Fibroblast of the aortic adventitia (primary cell): ENCODE measurements around the gene SEC31B. TPM values are rescaled to one million over a fixed set of nuclear protein-coding genes. Genes with fewer than 3 reads are reported as not detected.

Experiments
- DNase-seq: peaks from one replicate; pipeline ENCODE4 v3.0.0-alpha.2; 2010; ENCODE audit warnings: low read depth
- H3K4me3 ChIP-seq: 2 replicates; pipeline ENCODE4 v1.5.1; 2011; ENCODE audit warnings: low read depth, mild to moderate bottlenecking, control low read depth, low read length, moderate library complexity
- total RNA-seq: library from RNA; depleted of rRNA; stranded (reverse); fragments of >200 nt; gene quantifications from 2 replicates; pipeline ENCODE4 v1.2.3, GENCODE V29; 2012; ENCODE audit warnings: low replicate concordance
- TF ChIP-seq, protein P1 (sequence below): IDR thresholded peaks from 2 replicates; pipeline ENCODE4 v1.5.1; 2011; ENCODE audit warnings: mild to moderate bottlenecking, low read length, control low read depth, inconsistent platforms; ENCODE audit not compliant: insufficient read depth

Gene SEC31B
- total RNA-seq, 1 donor, result 3.3 TPM

DNA sequence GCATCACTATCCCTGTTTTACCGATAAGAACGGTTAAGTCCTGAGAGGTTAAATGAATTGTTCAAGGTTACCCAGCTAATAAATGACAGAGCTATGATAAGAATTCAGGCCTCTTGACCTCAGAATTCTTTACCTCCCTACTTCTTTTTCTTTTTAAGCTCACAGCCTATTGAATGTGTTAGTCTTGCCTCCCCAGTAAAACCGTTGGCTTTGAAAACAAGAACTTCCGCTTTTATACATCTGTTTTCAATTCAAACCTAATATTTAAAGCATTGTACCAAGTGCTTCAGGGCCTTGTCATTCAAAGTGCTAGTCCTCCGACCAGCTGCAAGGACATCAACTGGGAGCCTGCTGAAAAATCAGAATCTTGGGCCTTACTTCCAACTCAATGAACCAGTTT lies 15.6 kb downstream of the SEC31B start:
- TF ChIP-seq, protein P1, sequence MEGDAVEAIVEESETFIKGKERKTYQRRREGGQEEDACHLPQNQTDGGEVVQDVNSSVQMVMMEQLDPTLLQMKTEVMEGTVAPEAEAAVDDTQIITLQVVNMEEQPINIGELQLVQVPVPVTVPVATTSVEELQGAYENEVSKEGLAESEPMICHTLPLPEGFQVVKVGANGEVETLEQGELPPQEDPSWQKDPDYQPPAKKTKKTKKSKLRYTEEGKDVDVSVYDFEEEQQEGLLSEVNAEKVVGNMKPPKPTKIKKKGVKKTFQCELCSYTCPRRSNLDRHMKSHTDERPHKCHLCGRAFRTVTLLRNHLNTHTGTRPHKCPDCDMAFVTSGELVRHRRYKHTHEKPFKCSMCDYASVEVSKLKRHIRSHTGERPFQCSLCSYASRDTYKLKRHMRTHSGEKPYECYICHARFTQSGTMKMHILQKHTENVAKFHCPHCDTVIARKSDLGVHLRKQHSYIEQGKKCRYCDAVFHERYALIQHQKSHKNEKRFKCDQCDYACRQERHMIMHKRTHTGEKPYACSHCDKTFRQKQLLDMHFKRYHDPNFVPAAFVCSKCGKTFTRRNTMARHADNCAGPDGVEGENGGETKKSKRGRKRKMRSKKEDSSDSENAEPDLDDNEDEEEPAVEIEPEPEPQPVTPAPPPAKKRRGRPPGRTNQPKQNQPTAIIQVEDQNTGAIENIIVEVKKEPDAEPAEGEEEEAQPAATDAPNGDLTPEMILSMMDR, result no peak
- peak; percentile 56 for DNase-seq
- no peak overlapping the region for H3K4me3 ChIP-seq

DNA sequence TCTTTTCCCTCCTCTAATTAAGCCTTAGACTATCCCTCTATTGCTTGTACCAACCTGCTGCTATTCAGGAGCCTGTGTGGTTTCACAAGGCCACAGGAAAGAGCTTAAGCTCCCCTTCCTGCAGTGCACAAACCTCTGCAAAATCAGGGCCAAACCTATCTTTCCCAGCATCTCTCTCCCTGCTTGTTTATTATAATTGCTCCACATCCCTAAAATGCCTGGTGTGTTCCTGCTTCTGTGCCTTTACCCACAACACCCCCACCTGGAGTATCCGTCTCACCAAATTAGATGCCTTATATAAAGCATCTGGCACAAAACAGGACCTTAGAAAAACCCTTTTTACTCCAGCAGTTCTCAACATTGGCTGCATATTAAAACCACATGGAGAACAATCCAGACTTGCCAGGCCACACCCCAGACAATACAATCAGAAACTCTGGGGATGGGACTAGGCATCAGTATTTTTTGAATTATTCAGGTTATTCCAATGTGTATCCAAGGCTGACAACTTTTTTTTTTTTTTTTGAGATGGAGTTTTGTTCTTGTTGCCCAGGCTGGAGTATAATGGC lies 16.7 kb downstream of the SEC31B start:
- H3K4me3 ChIP-seq, result no peak overlapping the region
- TF ChIP-seq, protein P1, result no peak
- DNase-seq, result peak; percentile 49

DNA sequence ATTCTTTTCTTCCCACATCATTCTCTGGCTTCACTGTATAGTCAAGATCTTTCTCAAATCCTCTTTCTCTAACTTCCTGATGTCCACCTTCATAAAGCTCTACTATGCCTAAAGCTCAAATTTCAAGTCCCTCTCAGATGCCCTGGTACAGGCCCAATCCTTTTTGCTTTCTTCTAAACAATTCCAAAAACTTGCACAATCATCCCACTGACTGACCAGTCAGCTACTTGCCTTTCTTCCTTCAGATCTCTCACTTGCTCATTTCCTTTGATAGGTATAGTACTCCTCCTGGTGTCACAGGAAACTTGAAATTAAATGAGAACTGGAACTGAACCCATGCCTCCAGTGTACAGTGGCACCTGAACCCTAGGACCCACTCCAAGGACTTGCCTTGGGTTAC lies 18.2 kb downstream of the SEC31B start:
- peak; percentile 41 for DNase-seq
- no peak overlapping the region for H3K4me3 ChIP-seq
- TF ChIP-seq, protein P1, result no peak

DNA sequence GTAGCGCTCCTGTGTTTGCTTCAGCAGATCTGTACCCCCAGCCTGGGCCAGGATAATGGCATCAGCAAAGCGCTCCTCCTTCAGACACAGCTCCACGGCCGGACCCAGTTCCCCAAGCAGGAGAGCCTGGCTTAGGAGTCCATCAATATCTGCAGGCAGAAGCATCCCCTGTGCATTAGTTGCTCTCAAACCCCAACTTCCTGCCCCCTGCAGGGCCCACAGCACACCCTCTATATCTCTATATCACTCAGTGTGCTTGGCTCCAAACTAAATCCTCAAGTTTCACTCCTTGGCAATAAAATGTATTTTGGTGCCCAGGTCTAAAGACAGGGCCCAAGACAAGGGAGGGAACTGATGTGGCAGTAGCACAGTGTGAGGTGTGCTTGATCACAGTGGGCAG lies 21.6 kb downstream of the SEC31B start:
- TF ChIP-seq, protein P1, result no peak
- no peak overlapping the region for H3K4me3 ChIP-seq
- no peak for DNase-seq

DNA sequence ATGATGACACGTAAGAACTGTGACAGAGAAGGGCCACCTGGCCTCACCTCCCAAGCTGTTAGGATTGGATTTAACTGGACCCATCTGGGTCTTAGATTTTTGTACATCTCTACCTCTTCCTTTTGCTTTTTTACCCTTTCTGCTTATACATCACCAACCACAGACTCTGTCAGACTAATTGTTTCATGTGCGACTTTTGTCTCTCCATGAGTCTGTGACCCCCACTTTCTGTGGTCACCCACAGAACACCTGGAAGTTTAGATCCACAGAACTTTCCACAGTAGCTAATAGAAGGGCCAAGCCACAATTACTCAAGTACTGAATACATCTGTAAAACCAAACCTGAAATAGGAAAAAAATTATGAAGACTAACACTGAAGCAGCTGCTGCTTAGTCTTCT lies 23.1 kb downstream of the SEC31B start:
- H3K4me3 ChIP-seq, result no peak overlapping the region
- no peak for DNase-seq
- TF ChIP-seq, protein P1, result no peak

DNA sequence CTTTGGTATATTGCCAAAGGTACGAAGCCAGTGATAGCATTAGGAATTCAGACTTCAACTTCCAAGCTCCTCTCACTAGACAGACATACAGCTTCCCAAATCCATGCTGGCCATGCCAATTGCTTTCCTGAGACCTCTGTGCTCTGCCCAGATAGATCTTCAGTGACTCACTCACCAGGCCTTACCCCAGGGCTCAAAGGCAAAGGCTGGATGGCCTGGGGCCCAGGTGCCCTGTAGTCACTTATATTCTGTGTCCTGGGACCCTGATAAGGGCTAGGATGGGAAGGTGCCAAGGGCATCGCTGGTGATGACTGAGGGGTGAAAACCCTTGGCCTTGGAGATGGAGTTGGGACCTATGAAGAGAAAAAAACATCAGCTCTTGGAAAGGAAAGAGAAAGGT lies 29.1 kb downstream of the SEC31B start:
- DNase-seq, result no peak
- TF ChIP-seq, protein P1, result no peak
- no peak overlapping the region for H3K4me3 ChIP-seq

DNA sequence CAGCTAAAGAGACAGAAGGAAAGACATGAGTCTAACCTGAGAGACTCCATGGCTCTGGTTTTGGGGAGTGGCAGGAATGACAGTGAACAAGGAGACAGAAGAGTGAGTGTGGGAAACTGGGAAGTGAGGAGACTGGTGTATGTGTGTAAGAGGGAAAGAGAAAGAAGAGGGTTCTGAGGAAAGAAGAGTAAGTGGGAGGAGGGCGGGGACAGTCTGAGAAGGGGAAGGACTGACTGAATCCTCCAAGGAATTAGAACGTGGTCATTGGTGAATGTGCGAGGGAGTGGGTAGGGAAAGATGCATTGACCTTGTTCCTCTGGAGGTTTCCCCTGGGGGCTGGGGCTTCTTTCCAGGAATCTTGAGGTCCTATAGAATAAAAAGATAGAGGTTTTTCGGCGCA lies 30.3 kb downstream of the SEC31B start:
- TF ChIP-seq, protein P1, result no peak
- no peak overlapping the region for H3K4me3 ChIP-seq
- DNase-seq, result no peak
